GM23338 (cell line): ENCODE results near the gene DCDC2. TPM values are rescaled to one million over a fixed set of nuclear protein-coding genes. Genes with fewer than 3 reads are reported as not detected.

Experiments used
- ATAC-seq: fragments of 200-7000 bp; cut with Tn5 transposase; 3 replicates; pipeline ENCODE4 v1.9.1; 2020
- DNase-seq: peaks from one replicate; pipeline ENCODE4 v3.0.0-alpha.2; 2015; ENCODE audit warnings: low spot score
- H2AFZ ChIP-seq: fragments of 200-600 bp; sonication (generic); 2 replicates; pipeline ENCODE4 v1.8.0; 2016; ENCODE audit warnings: antibody characterized with exemption, mild to moderate bottlenecking, moderate library complexity
- H3F3A ChIP-seq: fragments of 200-600 bp; sonication (generic); replicated peaks from 2 replicates; pipeline ENCODE4 v1.8.0; 2017; ENCODE audit warnings: antibody characterized with exemption, mixed run types, low read depth
- H3K27ac ChIP-seq: fragments of 200-600 bp; sonication (generic); 2 replicates; pipeline ENCODE4 v1.6.1; 2016; ENCODE audit warnings: low read depth
- H3K27me3 ChIP-seq: fragments of 200-600 bp; sonication (generic); 2 replicates; pipeline ENCODE4 v1.8.0; 2016; ENCODE audit warnings: mild to moderate bottlenecking, mixed run types, moderate library complexity; ENCODE audit not compliant: insufficient read depth
- H3K36me3 ChIP-seq: fragments of 200-600 bp; sonication (generic); 2 replicates; pipeline ENCODE4 v1.8.0; 2016; ENCODE audit warnings: mild to moderate bottlenecking; ENCODE audit not compliant: insufficient read depth
- H3K4me1 ChIP-seq: fragments of 200-600 bp; sonication (generic); 2 replicates; pipeline ENCODE4 v1.8.0; 2016; ENCODE audit warnings: mild to moderate bottlenecking, moderate library complexity; ENCODE audit not compliant: insufficient read depth
- H3K4me2 ChIP-seq: fragments of 200-600 bp; sonication (generic); 2 replicates; pipeline ENCODE4 v1.7.1; 2017; ENCODE audit warnings: mixed run types
- H3K4me3 ChIP-seq: fragments of 200-600 bp; sonication (generic); 2 replicates; pipeline ENCODE4 v1.6.1; 2016; ENCODE audit warnings: mixed run types
- H3K79me2 ChIP-seq: fragments of 200-600 bp; sonication (generic); replicated peaks from 2 replicates; pipeline ENCODE4 v1.8.0; 2017; ENCODE audit warnings: mild to moderate bottlenecking; ENCODE audit not compliant: insufficient read depth
- H3K9me2 ChIP-seq: fragments of 200-600 bp; sonication (generic); 2 replicates; pipeline ENCODE4 v1.8.0; 2017; ENCODE audit not compliant: insufficient read depth
- H4K20me1 ChIP-seq: fragments of 200-600 bp; sonication (generic); replicated peaks from 2 replicates; pipeline ENCODE4 v1.8.0; 2017; ENCODE audit warnings: mild to moderate bottlenecking; ENCODE audit not compliant: insufficient read depth
- H3K27ac Mint-ChIP-seq: 2 replicates; pipeline ENCODE4 v1.8.0; 2020; ENCODE audit warnings: inconsistent platforms, mild to moderate bottlenecking, moderate library complexity, mixed read lengths
- H3K27me3 Mint-ChIP-seq: 3 replicates; pipeline ENCODE4 v1.8.0; 2022; ENCODE audit warnings: low read depth, mild to moderate bottlenecking, moderate library complexity, mixed read lengths, inconsistent platforms; ENCODE audit not compliant: insufficient read depth, poor library complexity
- H3K36me3 Mint-ChIP-seq: 3 replicates; pipeline ENCODE4 v1.8.0; 2021; ENCODE audit warnings: low read depth, mild to moderate bottlenecking, inconsistent platforms, moderate library complexity, mixed read lengths
- H3K4me1 Mint-ChIP-seq: 3 replicates; pipeline ENCODE4 v1.8.0; 2020; ENCODE audit warnings: mild to moderate bottlenecking, inconsistent platforms, mixed read lengths
- H3K4me3 Mint-ChIP-seq: 3 replicates; pipeline ENCODE4 v1.8.0; 2021; ENCODE audit warnings: moderate library complexity, mild to moderate bottlenecking, inconsistent platforms, mixed read lengths
- H3K9me3 Mint-ChIP-seq: 3 replicates; pipeline ENCODE4 v1.8.0; 2020; ENCODE audit warnings: moderate library complexity, mild to moderate bottlenecking, inconsistent platforms, mixed read lengths
- CREB1 ChIP-seq: fragments of 250-450 bp; sonication (Bioruptor Pico); IDR thresholded peaks from 2 replicates; pipeline ENCODE4 v1.5.0; 2020; ENCODE audit warnings: low read depth, mild to moderate bottlenecking, moderate library complexity
- CTCF ChIP-seq, 2 experiments: fragments of 200-600 bp in 1 of 2; sonication (generic) in 1 of 2; conservative IDR thresholded peaks; 2 replicates each; pipeline versions ENCODE4 v1.5.1 to v1.6.1; 2016 to 2017; ENCODE audit warnings: antibody characterized with exemption in 2 of 2, low read depth in 2 of 2, mild to moderate bottlenecking in 2 of 2, moderate library complexity in 1 of 2
- EZH2 ChIP-seq: fragments of 200-600 bp; sonication (generic); IDR thresholded peaks from one replicate; pipeline ENCODE4 v1.8.0; 2017; ENCODE audit warnings: antibody characterized with exemption, mild to moderate bottlenecking, low read depth; ENCODE audit not compliant: unreplicated experiment
- EZH2phosphoT487 ChIP-seq: fragments of 200-600 bp; sonication (generic); IDR thresholded peaks from one replicate; pipeline ENCODE4 v1.8.1; 2018; ENCODE audit warnings: antibody characterized with exemption; ENCODE audit not compliant: unreplicated experiment
- JUNB ChIP-seq: IDR thresholded peaks from one replicate; pipeline ENCODE4 v1.6.1; 2016; ENCODE audit warnings: antibody characterized with exemption; ENCODE audit not compliant: unreplicated experiment
- NANOG ChIP-seq: IDR thresholded peaks from 2 replicates; pipeline ENCODE4 v1.6.1; 2016; ENCODE audit warnings: antibody characterized with exemption, borderline replicate concordance
- POLR2AphosphoS5 ChIP-seq: IDR thresholded peaks from 2 replicates; pipeline ENCODE4 v1.6.1; 2016; ENCODE audit warnings: antibody characterized with exemption, low read depth
- REST ChIP-seq: IDR thresholded peaks from one replicate; pipeline ENCODE4 v1.6.1; 2018; ENCODE audit warnings: antibody characterized with exemption; ENCODE audit not compliant: unreplicated experiment
- ZNF114 ChIP-seq: fragments of 250-450 bp; sonication (Bioruptor Pico); IDR thresholded peaks from 2 replicates; pipeline ENCODE4 v1.5.0; 2020; ENCODE audit warnings: mild to moderate bottlenecking, moderate library complexity
- ZNF462 ChIP-seq: fragments of 250-450 bp; sonication (Bioruptor Pico); IDR thresholded peaks from 2 replicates; pipeline ENCODE4 v1.5.0; 2020; ENCODE audit warnings: mild to moderate bottlenecking, moderate library complexity
- polyA plus RNA-seq: library from polyadenylated mRNA; unstranded; fragments of >200 nt; fragmentation: Nextera tagmentation; extraction: Ambion mirVana; gene quantifications from 2 replicates; pipeline ENCODE4 v1.2.1, GENCODE V29; 2016
- total RNA-seq: library from RNA; depleted of rRNA; stranded (reverse); fragments of >200 nt; shearing (Covaris generic); gene quantifications from 2 replicates; pipeline ENCODE4 v1.2.3, GENCODE V29; 2014

The DCDC2 gene
- total and polyA plus RNA-seq, 2 experiments from 2014 or later: 0.59 to 0.79 TPM

- Mint-ChIP-seq H3K27me3 (no peaks in the 10 kb centered on the region), H3K27ac (no peak overlapping the region), H3K4me3 (no peak overlapping the region), H3K9me3 (no peaks in the 10 kb centered on the region; the same call in 2 of the 3 replicates), H3K4me1 (no peaks in the 10 kb centered on the region), H3K36me3 (no peaks in the 10 kb centered on the region)
- no peak overlapping the region for H2AFZ ChIP-seq
- no peak for DNase-seq
- no peak overlapping the region for H3K4me2 ChIP-seq
- TF ChIP-seq CTCF (conservative IDR thresholded peaks at IDR 0.05; ENCODE audit: low read depth in 2 of 2) (no peak), CREB1 (CRISPR knock-in tag) (no peak), POLR2AphosphoS5 (no peak), NANOG (no peak), REST (no peak), ZNF114 (no peak), EZH2 (no peak), JUNB (no peak), EZH2phosphoT487 (no peak), ZNF462 (CRISPR knock-in tag) (no peak)
- H3K9me2 ChIP-seq: no peaks in the 10 kb centered on the region
- H3F3A ChIP-seq: no peaks in the 10 kb centered on the region
- H3K4me3 ChIP-seq: no peak overlapping the region
- H3K27ac ChIP-seq: no peak overlapping the region
- no peaks in the 10 kb centered on the region for H4K20me1 ChIP-seq
- H3K4me1 ChIP-seq: no peaks in the 10 kb centered on the region
- no peaks in the 10 kb centered on the region for H3K36me3 ChIP-seq
- H3K27me3 ChIP-seq: no peaks in the 10 kb centered on the region
- no peak for ATAC-seq
- no peaks in the 10 kb centered on the region for H3K79me2 ChIP-seq
Measured at GRCh38 chr6:24148684-24149083, 209.2 kb downstream of the DCDC2 start.
